H1 (cell line): ENCODE measurements around the gene KDM2A.

ENCODE experiments used
- CBX5 ChIP-seq: fragments of 300-800, 300-1000 bp; sonication (generic); IDR thresholded peaks from 2 replicates; pipeline ENCODE4 v1.7.1; 2016; ENCODE audit warnings: antibody characterized with exemption, low read length, low read depth
- EZH2 ChIP-seq: fragments of 200-600 bp; sonication (generic); IDR thresholded peaks from 2 replicates; pipeline ENCODE4 v1.7.1; 2012; ENCODE audit warnings: low read depth, mild to moderate bottlenecking, moderate library complexity, low read length, inconsistent platforms; ENCODE audit not compliant: severe bottlenecking
- PHF8 ChIP-seq: fragments of 200-600 bp; sonication (generic); conservative IDR thresholded peaks from 2 replicates; pipeline ENCODE4 v1.7.1; 2012; ENCODE audit warnings: low read depth, mild to moderate bottlenecking, inconsistent platforms, low read length, moderate library complexity
- POLR2A ChIP-seq, 2 experiments: IDR thresholded peaks; 1 replicate in 1 of 2; 2 replicates in 1 of 2; pipeline ENCODE4 v1.6.1; 2011; ENCODE audit warnings: low read depth in 2 of 2, low read length in 2 of 2, mild to moderate bottlenecking in 2 of 2; ENCODE audit errors: control extremely low read depth in 1 of 2
- POLR2AphosphoS5 ChIP-seq: IDR thresholded peaks from 2 replicates; pipeline ENCODE4 v1.6.1; 2011; ENCODE audit warnings: low read depth, low read length
- RAD21 ChIP-seq, 2 experiments: IDR thresholded peaks in 1 of 2; conservative IDR thresholded peaks in 1 of 2; 2 replicates each; pipeline ENCODE4 v1.6.1; 2011; ENCODE audit warnings: low read depth in 2 of 2, low read length in 2 of 2, improper control_type of control experiment in 1 of 2, inconsistent platforms in 1 of 2, mild to moderate bottlenecking in 1 of 2, moderate library complexity in 1 of 2
- TBP ChIP-seq: IDR thresholded peaks from 2 replicates; pipeline ENCODE4 v1.6.1; 2011; ENCODE audit warnings: low read depth, low read length, improper control_type of control experiment
- TF ChIP-seq, protein P1 (sequence below), 3 experiments: IDR thresholded peaks; 1 replicate in 2 of 3; 2 replicates in 1 of 3; pipeline versions ENCODE4 v1.5.1 to v1.6.1; 2011; ENCODE audit warnings: low read length in 3 of 3, mild to moderate bottlenecking in 3 of 3, inconsistent platforms in 2 of 3, low read depth in 1 of 3, moderate library complexity in 1 of 3; ENCODE audit not compliant: insufficient read depth in 1 of 3; ENCODE audit errors: control extremely low read depth in 1 of 3

GRCh38 chr11:67073908-67074307, 45.2 kb upstream of the KDM2A start:
- no peak for TF ChIP-seq RAD21 (IDR thresholded peaks at IDR 0.05 in 1 of 2, conservative IDR thresholded peaks at IDR 0.05 in 1 of 2; ENCODE audit: low read depth in 2 of 2, low read length in 2 of 2)
- TF ChIP-seq EZH2 = no peak
- no peak for TF ChIP-seq TBP
- TF ChIP-seq, protein P1, sequence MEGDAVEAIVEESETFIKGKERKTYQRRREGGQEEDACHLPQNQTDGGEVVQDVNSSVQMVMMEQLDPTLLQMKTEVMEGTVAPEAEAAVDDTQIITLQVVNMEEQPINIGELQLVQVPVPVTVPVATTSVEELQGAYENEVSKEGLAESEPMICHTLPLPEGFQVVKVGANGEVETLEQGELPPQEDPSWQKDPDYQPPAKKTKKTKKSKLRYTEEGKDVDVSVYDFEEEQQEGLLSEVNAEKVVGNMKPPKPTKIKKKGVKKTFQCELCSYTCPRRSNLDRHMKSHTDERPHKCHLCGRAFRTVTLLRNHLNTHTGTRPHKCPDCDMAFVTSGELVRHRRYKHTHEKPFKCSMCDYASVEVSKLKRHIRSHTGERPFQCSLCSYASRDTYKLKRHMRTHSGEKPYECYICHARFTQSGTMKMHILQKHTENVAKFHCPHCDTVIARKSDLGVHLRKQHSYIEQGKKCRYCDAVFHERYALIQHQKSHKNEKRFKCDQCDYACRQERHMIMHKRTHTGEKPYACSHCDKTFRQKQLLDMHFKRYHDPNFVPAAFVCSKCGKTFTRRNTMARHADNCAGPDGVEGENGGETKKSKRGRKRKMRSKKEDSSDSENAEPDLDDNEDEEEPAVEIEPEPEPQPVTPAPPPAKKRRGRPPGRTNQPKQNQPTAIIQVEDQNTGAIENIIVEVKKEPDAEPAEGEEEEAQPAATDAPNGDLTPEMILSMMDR (IDR thresholded peaks at IDR 0.05; ENCODE audit: control extremely low read depth in 1 of 3, insufficient read depth in 1 of 3, low read depth in 1 of 3, low read length in 3 of 3) = no peak
- no peak for TF ChIP-seq PHF8
- no peak for TF ChIP-seq POLR2A (IDR thresholded peaks at IDR 0.05; ENCODE audit: control extremely low read depth in 1 of 2, low read depth in 2 of 2, low read length in 2 of 2)
- no peak for TF ChIP-seq CBX5
- TF ChIP-seq POLR2AphosphoS5 = no peak
